Nephron (organoid): Measurements from ENCODE around the gene CRADD.

Experiments
- H3K27ac Mint-ChIP-seq, 3 experiments: 2 replicates each; pipeline ENCODE4 v1.8.0; 2020; ENCODE audit warnings: mixed read lengths in 3 of 3, mild to moderate bottlenecking in 2 of 3, moderate library complexity in 1 of 3
- H3K27me3 Mint-ChIP-seq: 2 replicates; pipeline ENCODE4 v1.8.0; 2021; ENCODE audit warnings: low read depth, mild to moderate bottlenecking, moderate library complexity, mixed read lengths
- H3K36me3 Mint-ChIP-seq: 2 replicates; pipeline ENCODE4 v1.8.0; 2020; ENCODE audit warnings: low read depth, mixed read lengths
- H3K4me1 Mint-ChIP-seq: 2 replicates; pipeline ENCODE4 v1.8.0; 2020; ENCODE audit warnings: mixed read lengths
- H3K4me3 Mint-ChIP-seq, 3 experiments: 2 replicates each; pipeline ENCODE4 v1.8.0; 2020; ENCODE audit warnings: mild to moderate bottlenecking in 3 of 3, mixed read lengths in 3 of 3, moderate library complexity in 2 of 3
- H3K9me3 Mint-ChIP-seq: 2 replicates; pipeline ENCODE4 v1.8.0; 2020; ENCODE audit warnings: mixed read lengths
- CTCF ChIP-seq, 3 experiments: fragments of 200-600 bp; sonication (generic); IDR thresholded peaks; one replicate each; pipeline ENCODE4 v1.5.0; 2021; ENCODE audit warnings: antibody characterized with exemption in 3 of 3; ENCODE audit not compliant: unreplicated experiment in 3 of 3

Gene CRADD

GRCh38 chr12:93733928-93734327, 56.8 kb downstream of the CRADD start:
- TF ChIP-seq CTCF (IDR thresholded peaks at IDR 0.05; ENCODE audit: unreplicated experiment in 3 of 3), result no peak
- Mint-ChIP-seq H3K4me1 (no peaks in the 10 kb centered on the region), H3K27ac (no peak overlapping the region), H3K36me3 (no peaks in the 10 kb centered on the region), H3K4me3 (no peak overlapping the region), H3K27me3 (peaks cover 19% of the 10 kb centered on the region), H3K9me3 (no peaks in the 10 kb centered on the region)

GRCh38 chr12:93734784-93735183, 57.6 kb downstream of the CRADD start:
- no peaks in the 10 kb centered on the region for H3K4me1 Mint-ChIP-seq
- no peak overlapping the region for H3K4me3 Mint-ChIP-seq
- no peak for TF ChIP-seq CTCF (IDR thresholded peaks at IDR 0.05; ENCODE audit: unreplicated experiment in 3 of 3)
- H3K9me3 Mint-ChIP-seq, result no peaks in the 10 kb centered on the region
- no peaks in the 10 kb centered on the region for H3K36me3 Mint-ChIP-seq
- H3K27ac Mint-ChIP-seq, result no peak overlapping the region
- H3K27me3 Mint-ChIP-seq, result peaks cover 25% of the 10 kb centered on the region

GRCh38 chr12:93736640-93737178, 59.5 kb downstream of the CRADD start:
- TF ChIP-seq CTCF (IDR thresholded peaks at IDR 0.05; ENCODE audit: unreplicated experiment in 3 of 3), result no peak
- Mint-ChIP-seq H3K4me1 (peaks cover 6% of the 10 kb centered on the region), H3K27ac (no peak overlapping the region), H3K36me3 (no peaks in the 10 kb centered on the region), H3K4me3 (no peak overlapping the region), H3K9me3 (no peaks in the 10 kb centered on the region), H3K27me3 (peaks cover 35% of the 10 kb centered on the region)

- TF ChIP-seq CTCF (IDR thresholded peaks at IDR 0.05; ENCODE audit: unreplicated experiment in 3 of 3), result no peak
- no peaks in the 10 kb centered on the region for H3K9me3 Mint-ChIP-seq
- peaks cover 41% of the 10 kb centered on the region for H3K27me3 Mint-ChIP-seq
- no peak overlapping the region for H3K4me3 Mint-ChIP-seq
- no peak overlapping the region for H3K27ac Mint-ChIP-seq
- peaks cover 10% of the 10 kb centered on the region for H3K4me1 Mint-ChIP-seq
- H3K36me3 Mint-ChIP-seq, result no peaks in the 10 kb centered on the region
Measured at GRCh38 chr12:93737457-93738198, 60.5 kb downstream of the CRADD start.

GRCh38 chr12:93738199-93739058, 61.3 kb downstream of the CRADD start:
- H3K4me1 Mint-ChIP-seq, result peaks cover 10% of the 10 kb centered on the region

More at GRCh38 chr12:93738199-93739058, 61.3 kb downstream of the CRADD start:
- H3K4me3 Mint-ChIP-seq, result no peak overlapping the region
- H3K9me3 Mint-ChIP-seq, result no peaks in the 10 kb centered on the region
- TF ChIP-seq CTCF (IDR thresholded peaks at IDR 0.05; ENCODE audit: unreplicated experiment in 3 of 3), result no peak
- no peak overlapping the region for H3K27ac Mint-ChIP-seq
- H3K27me3 Mint-ChIP-seq, result peaks cover 48% of the 10 kb centered on the region
- H3K36me3 Mint-ChIP-seq, result no peaks in the 10 kb centered on the region
